HEK293 (cell line): ENCODE results near the gene MRPL44.

Source experiments
- CTCF ChIA-PET: fragments of 350-600 bp; formaldehyde crosslinking; extraction: SDS; loops from one replicate; lab custom pipeline; 2021; ENCODE audit warnings: antibody characterized with exemption; lab: Yijun Ruan, JAX
- POLR2A ChIA-PET: fragments of 300-600 bp; formaldehyde crosslinking; extraction: SDS; loops from one replicate; lab custom pipeline; 2020; ENCODE audit warnings: antibody characterized with exemption, inconsistent platforms; lab: Yijun Ruan, JAX
- H3K27ac ChIP-seq: fragments of 200-500 bp; sonication (Bioruptor generic); 2 replicates; pipeline ENCODE4 v1.5.1; 2014; ENCODE audit warnings: low read depth, low read length, control low read depth, inconsistent platforms; ENCODE audit errors: extremely low read depth
- H3K36me3 ChIP-seq, 2 experiments: fragments of 200-500 bp in 1 of 2; sonication (Bioruptor generic) in 1 of 2; 1 replicate in 1 of 2; 2 replicates in 1 of 2; pipeline ENCODE4 v1.5.1; 2014 to 2017; ENCODE audit warnings: inconsistent platforms in 2 of 2, low read length in 2 of 2; ENCODE audit not compliant: control insufficient read depth in 2 of 2, insufficient read depth in 1 of 2
- H3K4me1 ChIP-seq: fragments of 200-500 bp; sonication (Bioruptor generic); 2 replicates; pipeline ENCODE4 v1.5.1; 2014; ENCODE audit warnings: mild to moderate bottlenecking, low read length, inconsistent platforms; ENCODE audit not compliant: control insufficient read depth, insufficient read depth
- H3K4me3 ChIP-seq: 2 replicates; pipeline ENCODE4 v1.5.1; 2011; ENCODE audit warnings: low read depth, mild to moderate bottlenecking, control low read depth, low read length, moderate library complexity
- H3K9me3 ChIP-seq: fragments of 200-500 bp; sonication (Bioruptor generic); 2 replicates; pipeline ENCODE4 v1.5.1; 2014; ENCODE audit warnings: low read depth, low read length, inconsistent platforms; ENCODE audit not compliant: control insufficient read depth, insufficient read depth
- HOXA7 ChIP-seq: sonication (generic); formaldehyde crosslinking; IDR thresholded peaks from 2 replicates; pipeline ENCODE4 v1.8.1; 2022; ENCODE audit warnings: missing genetic modification reagents, borderline replicate concordance
- INSM2 ChIP-seq: fragments of 450-650 bp; formaldehyde crosslinking; IDR thresholded peaks from 2 replicates; pipeline ENCODE4 v1.5.1; 2016; ENCODE audit warnings: missing biosample characterization, missing genetic modification characterization
- KLF7 ChIP-seq: fragments of 450-650 bp; formaldehyde crosslinking; IDR thresholded peaks from 2 replicates; pipeline ENCODE4 v1.5.1; 2016; ENCODE audit warnings: missing biosample characterization, missing genetic modification characterization, borderline replicate concordance
- SALL2 ChIP-seq: fragments of 450-650 bp; formaldehyde crosslinking; IDR thresholded peaks from 2 replicates; pipeline ENCODE4 v1.5.0; 2017; ENCODE audit warnings: missing biosample characterization, mild to moderate bottlenecking, missing genetic modification characterization, borderline replicate concordance
- SCRT1 ChIP-seq: fragments of 450-650 bp; formaldehyde crosslinking; IDR thresholded peaks from 2 replicates; pipeline ENCODE4 v1.5.1; 2016; ENCODE audit warnings: missing biosample characterization, missing genetic modification characterization, borderline replicate concordance
- SP2 ChIP-seq: fragments of 450-650 bp; formaldehyde crosslinking; IDR thresholded peaks from 2 replicates; pipeline ENCODE4 v1.5.1; 2016; ENCODE audit warnings: missing biosample characterization, missing genetic modification characterization
- ZBTB20 ChIP-seq: fragments of 450-650 bp; formaldehyde crosslinking; IDR thresholded peaks from 2 replicates; pipeline ENCODE4 v1.5.1; 2016; ENCODE audit warnings: missing biosample characterization, missing genetic modification characterization
- ZBTB8A ChIP-seq: fragments of 450-650 bp; formaldehyde crosslinking; IDR thresholded peaks from 2 replicates; pipeline ENCODE4 v1.5.1; 2016; ENCODE audit warnings: missing biosample characterization, missing genetic modification characterization
- ZNF140 ChIP-seq: fragments of 450-650 bp; formaldehyde crosslinking; IDR thresholded peaks from 2 replicates; pipeline ENCODE4 v1.5.1; 2016; ENCODE audit warnings: missing biosample characterization, missing genetic modification characterization
- ZNF23 ChIP-seq: fragments of 450-650 bp; formaldehyde crosslinking; IDR thresholded peaks from 2 replicates; pipeline ENCODE4 v1.5.1; 2016; ENCODE audit warnings: missing biosample characterization, missing genetic modification characterization, borderline replicate concordance
- ZNF366 ChIP-seq: fragments of 450-650 bp; formaldehyde crosslinking; conservative IDR thresholded peaks from 2 replicates; pipeline ENCODE4 v1.5.1; 2016; ENCODE audit warnings: missing biosample characterization, missing genetic modification characterization
- ZNF473 ChIP-seq: fragments of 450-650 bp; formaldehyde crosslinking; IDR thresholded peaks from 2 replicates; pipeline ENCODE4 v1.5.1; 2017; ENCODE audit warnings: missing biosample characterization, missing genetic modification characterization
- ZNF596 ChIP-seq: fragments of 450-650 bp; IDR thresholded peaks from 2 replicates; pipeline ENCODE4 v1.5.0; 2018; ENCODE audit warnings: missing biosample characterization, mild to moderate bottlenecking, missing genetic modification characterization, moderate library complexity
- ZNF645 ChIP-seq: fragments of 450-650 bp; formaldehyde crosslinking; IDR thresholded peaks from 2 replicates; pipeline ENCODE4; 2016; ENCODE audit warnings: missing biosample characterization, missing genetic modification characterization
- ZNF704 ChIP-seq: fragments of 450-650 bp; formaldehyde crosslinking; IDR thresholded peaks from 2 replicates; pipeline ENCODE4 v1.5.1; 2016; ENCODE audit warnings: missing biosample characterization, missing genetic modification characterization
- ZNF776 ChIP-seq: fragments of 450-650 bp; formaldehyde crosslinking; IDR thresholded peaks from 2 replicates; pipeline ENCODE4 v1.5.0; 2017; ENCODE audit warnings: missing biosample characterization, missing genetic modification characterization, borderline replicate concordance
- ZSCAN16 ChIP-seq: fragments of 450-650 bp; formaldehyde crosslinking; IDR thresholded peaks from 2 replicates; pipeline ENCODE4 v1.5.1; 2016; ENCODE audit warnings: missing biosample characterization, missing genetic modification characterization
- TF ChIP-seq, protein P1 (sequence below): fragments of 450-650 bp; IDR thresholded peaks from 2 replicates; pipeline ENCODE4 v1.5.1; 2018; ENCODE audit warnings: missing biosample characterization, missing genetic modification characterization
- TF ChIP-seq, protein P2 (sequence below): fragments of 450-650 bp; formaldehyde crosslinking; IDR thresholded peaks from 2 replicates; pipeline ENCODE4 v1.5.1; 2016; ENCODE audit warnings: missing biosample characterization, missing genetic modification characterization
- TF ChIP-seq, protein P3 (sequence below): fragments of 450-650 bp; formaldehyde crosslinking; IDR thresholded peaks from 2 replicates; pipeline ENCODE4 v1.5.1; 2017; ENCODE audit warnings: missing biosample characterization, missing genetic modification characterization

Gene MRPL44

GRCh38 chr2:223923976-223924375 is 33.3 kb upstream of the MRPL44 start:
- Histone ChIP-seq H3K9me3 (no peaks in the 10 kb centered on the region), H3K36me3 (peaks cover 0 to 6% of the 10 kb centered on the region in 2 experiments; a peak in 2 of 3 replicates), H3K27ac (no peak overlapping the region), H3K4me1 (no peaks in the 10 kb centered on the region), H3K4me3 (no peak overlapping the region)
- CTCF ChIA-PET, result interaction anchor here (0.8 kb wide), 1 partner anchor 12 kb away, joined by 3 read pairs; no protein-coding TSS in a partner anchor
- POLR2A ChIA-PET, result no interaction called here
- TF ChIP-seq ZNF596 (tag by site-specific recombination) (no peak), SP2 (tag by site-specific recombination) (no peak)

- Histone ChIP-seq H3K27ac (no peak overlapping the region), H3K36me3 (peaks cover 0 to 6% of the 10 kb centered on the region in 2 experiments; a peak in 1 of 3 replicates), H3K4me1 (0 out of 2 replicates have a peak, but pooled peaks cover 2% of the 10 kb centered on the region), H3K4me3 (no peak overlapping the region), H3K9me3 (no peaks in the 10 kb centered on the region)
- ChIA-PET POLR2A (no interaction called here), CTCF (interaction anchor here (0.6 to 0.8 kb wide), 2 partner anchors 11 to 16 kb away, joined by 3 to 4 read pairs; no protein-coding TSS in a partner anchor)
- TF ChIP-seq ZNF473, result no peak
- TF ChIP-seq ZNF366 (tag by site-specific recombination), result no peak
Measured at GRCh38 chr2:223925106-223925505, 32.2 kb upstream of the MRPL44 start.

DNA sequence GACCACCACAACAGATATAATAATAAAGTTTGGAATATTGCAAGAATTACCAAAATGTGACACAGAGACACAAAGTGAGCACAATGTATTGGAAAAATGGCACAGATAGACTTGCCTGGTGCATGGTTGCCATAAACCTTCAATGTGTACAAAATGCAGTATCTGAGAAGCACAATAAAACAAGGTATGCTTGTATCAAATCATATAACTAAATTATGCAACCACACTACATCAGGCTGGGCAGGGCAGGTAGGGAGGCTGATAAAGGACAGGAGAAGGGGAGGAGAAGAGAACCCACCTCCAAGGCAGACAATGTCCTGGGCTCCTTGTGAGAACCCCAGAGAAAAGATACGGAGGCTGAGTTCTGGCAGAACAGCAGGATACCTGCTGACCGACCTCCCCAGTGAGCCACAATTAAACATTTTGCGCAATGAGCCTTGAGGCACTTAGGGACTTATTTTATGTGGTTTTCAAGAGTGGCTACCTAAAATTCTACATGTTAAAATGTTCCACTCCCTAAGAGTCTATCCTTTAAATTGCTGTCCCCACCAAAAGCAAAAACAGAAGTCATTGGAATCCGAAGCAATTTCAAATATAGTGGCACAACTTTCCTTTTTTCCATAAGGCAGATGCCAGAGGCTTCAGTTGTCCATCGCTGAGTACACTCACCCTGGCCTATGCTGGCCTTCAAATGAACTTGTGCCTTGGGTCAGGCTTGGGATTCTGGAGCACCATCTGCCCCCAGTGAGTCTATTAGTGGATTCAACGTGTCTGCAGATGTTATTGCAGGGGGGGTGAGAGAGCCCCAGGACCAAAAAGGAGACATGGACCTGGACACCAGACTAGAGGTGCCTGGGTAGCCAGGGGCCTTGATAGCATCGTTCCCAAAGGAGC is 28.9 kb upstream of the MRPL44 start:
- Histone ChIP-seq H3K4me3 (no peak overlapping the region), H3K9me3 (no peaks in the 10 kb centered on the region), H3K4me1 (peaks cover 13% of the 10 kb centered on the region), H3K27ac (no peak overlapping the region), H3K36me3 (peaks cover 0 to 2% of the 10 kb centered on the region in 2 experiments; a peak in 1 of 3 replicates)
- CTCF ChIA-PET, result no interaction called here
- POLR2A ChIA-PET, result no interaction called here
- no peak for TF ChIP-seq SALL2
- TF ChIP-seq, protein P1, sequence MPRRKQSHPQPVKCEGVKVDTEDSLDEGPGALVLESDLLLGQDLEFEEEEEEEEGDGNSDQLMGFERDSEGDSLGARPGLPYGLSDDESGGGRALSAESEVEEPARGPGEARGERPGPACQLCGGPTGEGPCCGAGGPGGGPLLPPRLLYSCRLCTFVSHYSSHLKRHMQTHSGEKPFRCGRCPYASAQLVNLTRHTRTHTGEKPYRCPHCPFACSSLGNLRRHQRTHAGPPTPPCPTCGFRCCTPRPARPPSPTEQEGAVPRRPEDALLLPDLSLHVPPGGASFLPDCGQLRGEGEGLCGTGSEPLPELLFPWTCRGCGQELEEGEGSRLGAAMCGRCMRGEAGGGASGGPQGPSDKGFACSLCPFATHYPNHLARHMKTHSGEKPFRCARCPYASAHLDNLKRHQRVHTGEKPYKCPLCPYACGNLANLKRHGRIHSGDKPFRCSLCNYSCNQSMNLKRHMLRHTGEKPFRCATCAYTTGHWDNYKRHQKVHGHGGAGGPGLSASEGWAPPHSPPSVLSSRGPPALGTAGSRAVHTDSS (tag by site-specific recombination), result no peak
- TF ChIP-seq ZNF645 (tag by site-specific recombination), result no peak
- TF ChIP-seq INSM2 (tag by site-specific recombination), result no peak
- TF ChIP-seq, protein P2, sequence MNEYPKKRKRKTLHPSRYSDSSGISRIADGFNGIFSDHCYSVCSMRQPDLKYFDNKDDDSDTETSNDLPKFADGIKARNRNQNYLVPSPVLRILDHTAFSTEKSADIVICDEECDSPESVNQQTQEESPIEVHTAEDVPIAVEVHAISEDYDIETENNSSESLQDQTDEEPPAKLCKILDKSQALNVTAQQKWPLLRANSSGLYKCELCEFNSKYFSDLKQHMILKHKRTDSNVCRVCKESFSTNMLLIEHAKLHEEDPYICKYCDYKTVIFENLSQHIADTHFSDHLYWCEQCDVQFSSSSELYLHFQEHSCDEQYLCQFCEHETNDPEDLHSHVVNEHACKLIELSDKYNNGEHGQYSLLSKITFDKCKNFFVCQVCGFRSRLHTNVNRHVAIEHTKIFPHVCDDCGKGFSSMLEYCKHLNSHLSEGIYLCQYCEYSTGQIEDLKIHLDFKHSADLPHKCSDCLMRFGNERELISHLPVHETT, result no peak
- TF ChIP-seq ZNF704, result no peak
- TF ChIP-seq, protein P3, sequence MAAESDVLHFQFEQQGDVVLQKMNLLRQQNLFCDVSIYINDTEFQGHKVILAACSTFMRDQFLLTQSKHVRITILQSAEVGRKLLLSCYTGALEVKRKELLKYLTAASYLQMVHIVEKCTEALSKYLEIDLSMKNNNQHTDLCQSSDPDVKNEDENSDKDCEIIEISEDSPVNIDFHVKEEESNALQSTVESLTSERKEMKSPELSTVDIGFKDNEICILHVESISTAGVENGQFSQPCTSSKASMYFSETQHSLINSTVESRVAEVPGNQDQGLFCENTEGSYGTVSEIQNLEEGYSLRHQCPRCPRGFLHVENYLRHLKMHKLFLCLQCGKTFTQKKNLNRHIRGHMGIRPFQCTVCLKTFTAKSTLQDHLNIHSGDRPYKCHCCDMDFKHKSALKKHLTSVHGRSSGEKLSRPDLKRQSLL (tag by site-specific recombination), result no peak
- TF ChIP-seq HOXA7 (CRISPR knock-in tag), result no peak
- no peak for TF ChIP-seq ZNF140 (tag by site-specific recombination)
- TF ChIP-seq ZNF776, result no peak
- TF ChIP-seq ZSCAN16, result no peak
- TF ChIP-seq SCRT1 (tag by site-specific recombination), result no peak
- TF ChIP-seq ZBTB8A, result no peak
- TF ChIP-seq KLF7, result no peak
- no peak for TF ChIP-seq ZBTB20 (tag by site-specific recombination)
- no peak for TF ChIP-seq ZNF23 (tag by site-specific recombination)
